Mononuclear cell (primary cell): Measurements from ENCODE around the gene BIK. TPM values are rescaled to one million over a fixed set of nuclear protein-coding genes. Genes with fewer than 3 reads are reported as not detected.

Source experiments
- H3K27me3 ChIP-seq: 2 replicates; pipeline ENCODE4 v1.6.0; 2011; ENCODE audit warnings: low read length, control low read depth; ENCODE audit not compliant: insufficient read depth
- H3K4me1 ChIP-seq: 2 replicates; pipeline ENCODE4 v1.5.1; 2011; ENCODE audit warnings: mild to moderate bottlenecking, low read length, control low read depth; ENCODE audit not compliant: insufficient read depth
- H3K4me3 ChIP-seq: 2 replicates; pipeline ENCODE4 v1.5.1; 2011; ENCODE audit warnings: mild to moderate bottlenecking, low read length, moderate library complexity
- H3K9me3 ChIP-seq: 2 replicates; pipeline ENCODE4 v1.5.1; 2011; ENCODE audit warnings: low read depth, mild to moderate bottlenecking, control low read depth, low read length
- total RNA-seq: library from RNA; depleted of rRNA; stranded (reverse); fragments of >200 nt; gene quantifications from one replicate; pipeline ENCODE4 v1.2.3, GENCODE V29; 2012

The BIK gene
- total RNA-seq, 1 donor, result 2.1 TPM

GRCh38 chr22:43171019-43171491 lies 60.5 kb downstream of the BIK start:
- Histone ChIP-seq H3K4me3 (no peak overlapping the region), H3K4me1 (no peaks in the 10 kb centered on the region)

GRCh38 chr22:43171607-43172006 lies 61.1 kb downstream of the BIK start:
- no peaks in the 10 kb centered on the region for H3K9me3 ChIP-seq
- no peaks in the 10 kb centered on the region for H3K4me1 ChIP-seq
- no peak overlapping the region for H3K4me3 ChIP-seq
- H3K27me3 ChIP-seq, result no peaks in the 10 kb centered on the region

More at GRCh38 chr22:43171019-43171491, 60.5 kb downstream of the BIK start:
- H3K27me3 ChIP-seq, result no peaks in the 10 kb centered on the region
- no peaks in the 10 kb centered on the region for H3K9me3 ChIP-seq

GRCh38 chr22:43172191-43172590 lies 61.6 kb downstream of the BIK start:
- H3K4me1 ChIP-seq, result no peaks in the 10 kb centered on the region
- no peaks in the 10 kb centered on the region for H3K27me3 ChIP-seq
- no peak overlapping the region for H3K4me3 ChIP-seq
- no peaks in the 10 kb centered on the region for H3K9me3 ChIP-seq

- no peaks in the 10 kb centered on the region for H3K4me1 ChIP-seq
- H3K9me3 ChIP-seq, result no peaks in the 10 kb centered on the region
- H3K4me3 ChIP-seq, result no peak overlapping the region
- H3K27me3 ChIP-seq, result no peaks in the 10 kb centered on the region
Measured at GRCh38 chr22:43173566-43173965, 63.0 kb downstream of the BIK start.

GRCh38 chr22:43173976-43174720 lies 63.6 kb downstream of the BIK start:
- Histone ChIP-seq H3K4me3 (no peak overlapping the region), H3K4me1 (no peaks in the 10 kb centered on the region), H3K27me3 (no peaks in the 10 kb centered on the region), H3K9me3 (no peaks in the 10 kb centered on the region)

- Histone ChIP-seq H3K4me3 (no peak overlapping the region), H3K9me3 (no peaks in the 10 kb centered on the region), H3K4me1 (no peaks in the 10 kb centered on the region), H3K27me3 (no peaks in the 10 kb centered on the region)
Measured at GRCh38 chr22:43174941-43175531, 64.5 kb downstream of the BIK start.

- Histone ChIP-seq H3K27me3 (no peaks in the 10 kb centered on the region), H3K9me3 (no peaks in the 10 kb centered on the region), H3K4me3 (no peak overlapping the region), H3K4me1 (no peaks in the 10 kb centered on the region)
Measured at GRCh38 chr22:43176090-43176489, 65.5 kb downstream of the BIK start.

- H3K4me3 ChIP-seq, result no peak overlapping the region
- no peaks in the 10 kb centered on the region for H3K9me3 ChIP-seq
- H3K4me1 ChIP-seq, result no peaks in the 10 kb centered on the region
- H3K27me3 ChIP-seq, result no peaks in the 10 kb centered on the region
Measured at GRCh38 chr22:43177479-43177878, 66.9 kb downstream of the BIK start.

Other genes starting within 250 kb of the BIK start
- gene PACSIN2, start 95.6 kb upstream of the BIK start, total RNA-seq, result 45.4 TPM
- gene TTLL1, start 21.4 kb upstream of the BIK start, total RNA-seq, result 2.8 TPM
- 5.1 TPM for gene MCAT, start 32.6 kb downstream of the BIK start, total RNA-seq
- 217 TPM for gene TSPO, start 40.8 kb downstream of the BIK start, total RNA-seq
- gene TTLL12, start 76.4 kb downstream of the BIK start, total RNA-seq, result 4.3 TPM
- gene SCUBE1, start 232.6 kb downstream of the BIK start, total RNA-seq, result 0.94 TPM